Testis (tissue), 3 donors: ENCODE results near the gene ZNF143. TPM values are rescaled to one million over a fixed set of nuclear protein-coding genes. Genes with fewer than 3 reads are reported as not detected.

Experiments
- DNase-seq: peaks from one replicate; pipeline ENCODE4 v3.0.0-alpha.2; 2019
- H3K27ac ChIP-seq, 2 donors: fragments of 200-600 bp; sonication (generic); one replicate each; pipeline ENCODE4 v1.5.1; 2019
- H3K27me3 ChIP-seq: fragments of 200-600 bp; sonication (generic); one replicate; pipeline ENCODE4 v1.5.1; 2019
- H3K36me3 ChIP-seq: fragments of 200-600 bp; sonication (generic); one replicate; pipeline ENCODE4 v1.5.1; 2017; ENCODE audit warnings: low read depth; ENCODE audit errors: missing control alignments
- H3K4me1 ChIP-seq: fragments of 200-600 bp; sonication (generic); one replicate; pipeline ENCODE4 v1.5.1; 2019
- H3K4me3 ChIP-seq, 2 donors: fragments of 200-600 bp; sonication (generic); one replicate each; pipeline ENCODE4 v1.5.1; 2017 to 2019
- H3K9me3 ChIP-seq: fragments of 200-600 bp; sonication (generic); one replicate; pipeline ENCODE4 v1.5.1; 2017
- CTCF ChIP-seq, 3 experiments: fragments of 450-650 bp in 2 of 3; fragments of 200-600 bp in 1 of 3; sonication (generic) in 1 of 3; IDR thresholded peaks; one replicate each; pipeline ENCODE4 v1.5.1; 2016 to 2019; ENCODE audit warnings: antibody characterized with exemption in 3 of 3, mild to moderate bottlenecking in 2 of 3, moderate library complexity in 1 of 3
- POLR2A ChIP-seq: fragments of 450-650 bp; IDR thresholded peaks from one replicate; pipeline ENCODE4 v1.6.1; 2017; ENCODE audit warnings: antibody characterized with exemption, mild to moderate bottlenecking, moderate library complexity
- WGBS, 2 donors: methylation state at CpG; one replicate each; pipeline ENCODE4 v1.1.5; 2018; 5-methylcytosine and 5-hydroxymethylcytosine counted together
- intact Hi-C: fragments of 100-400 bp; cut with DNase I; formaldehyde crosslinking; loops from one replicate; pipeline ENCODE4 v1.15.1; 2023; ENCODE audit warnings: low total_unique reads
- polyA plus RNA-seq: library from polyadenylated mRNA; stranded (reverse); fragments of 350-450 nt; fragmentation: Illumina TruSeq; extraction: RNeasy Lipid Tissue Mini Kit (QIAGEN cat#74804); gene quantifications from one replicate; pipeline ENCODE4 v1.2.3, GENCODE V29; 2014; ENCODE audit warnings: low read depth, low replicate concordance; ENCODE audit not compliant: insufficient read depth
- small RNA-seq, 2 donors: library from RNA; depleted of rRNA; stranded (forward); fragments of <200 nt; gene quantifications; one replicate each; pipeline ENCODE3, GENCODE V24; 2016
- total RNA-seq, 2 donors: library from RNA; depleted of rRNA; stranded (reverse); fragments of >200 nt; gene quantifications; one replicate each; pipeline ENCODE4 v1.2.3, GENCODE V29; 2016

The ZNF143 gene
- total and polyA plus RNA-seq, 3 donors from 2014 or later = 37.2 to 49.9 (median 43.6) TPM

DNA sequence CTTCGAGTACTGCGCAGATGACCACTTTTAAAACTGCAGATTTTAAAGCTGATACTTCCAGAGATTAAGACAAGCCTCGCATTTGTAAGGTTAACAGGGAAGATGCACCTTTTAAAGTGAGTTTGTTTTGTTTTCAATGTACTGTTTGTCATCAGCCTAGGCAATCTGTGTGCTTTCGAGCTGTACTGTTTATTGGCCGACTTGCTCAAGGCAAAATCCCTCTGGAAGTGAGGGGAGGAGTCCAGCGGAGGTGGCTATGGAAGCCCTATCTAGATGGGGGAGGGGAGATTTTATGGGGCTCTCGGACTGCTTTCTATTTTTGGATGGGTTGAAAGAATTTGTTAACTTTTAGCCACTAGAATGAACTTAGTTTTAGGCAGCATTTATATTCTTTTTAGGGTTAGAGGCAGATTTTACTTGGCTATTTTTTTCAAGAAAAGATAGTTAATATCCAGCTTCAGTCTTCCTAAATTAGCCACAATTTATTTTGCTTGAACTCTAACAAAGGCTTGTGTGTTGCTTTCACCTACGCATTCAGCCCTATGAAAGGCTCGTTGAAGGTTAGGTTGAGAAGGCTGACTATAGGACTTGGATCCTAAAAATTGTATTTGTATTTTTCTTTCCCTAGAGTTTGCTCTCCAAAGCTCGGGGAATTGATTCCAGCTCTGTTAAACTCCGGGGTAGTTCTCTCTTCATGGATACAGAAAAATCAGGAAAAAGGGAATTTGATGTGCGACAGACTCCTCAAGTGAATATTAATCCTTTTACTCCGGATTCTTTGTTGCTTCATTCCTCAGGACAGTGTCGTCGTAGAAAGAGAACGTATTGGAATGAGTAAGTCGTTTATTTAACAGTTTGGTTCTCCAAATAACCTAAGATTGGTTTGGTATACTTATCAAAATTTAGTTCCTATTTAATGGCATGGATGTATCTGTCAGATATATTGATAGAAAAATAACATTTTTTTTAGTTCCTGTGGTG lies 114.7 kb downstream of the ZNF143 start:
- intact Hi-C loops = no loop called here
- Histone ChIP-seq H3K9me3 (no peaks in the 10 kb centered on the region), H3K4me3 (peak overlapping the region; percentile 74 to 77), H3K27ac (peak overlapping the region; percentile 86 to 88), H3K27me3 (no peaks in the 10 kb centered on the region), H3K36me3 (no peaks in the 10 kb centered on the region), H3K4me1 (no peaks in the 10 kb centered on the region)
- 5 to 9% methylated on average over 17 of the region's 17 CpGs for WGBS, 2 donors
- DNase-seq = peak; percentile 68
- TF ChIP-seq CTCF (IDR thresholded peaks at IDR 0.05) = no peak
- TF ChIP-seq POLR2A = no peak

GRCh38 chr11:9576701-9577381 lies 116.0 kb downstream of the ZNF143 start:
- intact Hi-C loops = no loop called here
- H3K4me1 ChIP-seq = no peaks in the 10 kb centered on the region
- no peaks in the 10 kb centered on the region for H3K27me3 ChIP-seq
- no peak overlapping the region for H3K4me3 ChIP-seq
- 56 to 60% methylated on average over 4 of the region's 4 CpGs for WGBS, 2 donors
- H3K9me3 ChIP-seq = no peaks in the 10 kb centered on the region
- no peaks in the 10 kb centered on the region for H3K36me3 ChIP-seq
- TF ChIP-seq POLR2A = no peak
- no peak for TF ChIP-seq CTCF (IDR thresholded peaks at IDR 0.05)
- DNase-seq = no peak
- H3K27ac ChIP-seq = no peak overlapping the region

DNA sequence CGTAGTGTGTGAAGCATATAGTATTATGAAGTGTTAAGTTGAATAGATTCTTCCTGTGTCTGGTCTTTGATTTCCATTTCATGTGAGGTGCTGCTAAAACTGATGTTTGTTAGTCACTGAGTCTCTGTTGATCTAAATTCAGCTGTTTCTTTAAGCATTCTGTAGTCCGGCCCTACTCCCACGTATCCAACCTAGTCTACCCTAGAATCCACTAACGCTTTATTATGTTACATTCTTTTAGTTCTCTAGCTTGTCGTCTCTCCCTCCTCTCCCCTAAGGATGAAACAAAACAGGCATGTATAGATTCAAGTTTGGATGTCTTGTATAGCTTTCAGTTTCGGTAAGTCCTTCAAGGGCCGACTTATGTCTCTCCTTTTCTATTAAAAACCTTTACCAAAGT lies 116.7 kb downstream of the ZNF143 start:
- H3K27me3 ChIP-seq = no peaks in the 10 kb centered on the region
- DNase-seq = no peak
- no peaks in the 10 kb centered on the region for H3K9me3 ChIP-seq
- no peaks in the 10 kb centered on the region for H3K36me3 ChIP-seq
- H3K4me3 ChIP-seq = no peak overlapping the region
- intact Hi-C loops = no loop called here
- no peak overlapping the region for H3K27ac ChIP-seq
- no peaks in the 10 kb centered on the region for H3K4me1 ChIP-seq
- TF ChIP-seq POLR2A = no peak
- no peak for TF ChIP-seq CTCF (IDR thresholded peaks at IDR 0.05)
- 52 to 58% methylated on average over 7 of the region's 7 CpGs for WGBS, 2 donors

Small RNA genes lying within 50 kb of the gene (small RNA-seq; reads per million reads assigned to genes)
- 0 reads per million in 2 donors for gene RF01210
- 174 to 230 reads per million in 2 donors for gene SNORA23

Other genes with a start within 250 kb of the ZNF143 start
- gene DENND5A, start 195.7 kb upstream of the ZNF143 start, total RNA-seq = 10 to 100 TPM; 73.6 to 88.8 TPM
- gene DENND5A, start 195.7 kb upstream of the ZNF143 start, polyA plus RNA-seq = 51.2 TPM
- 10 to 100 TPM; 37.5 to 42.6 TPM for gene TMEM41B, start 146.4 kb upstream of the ZNF143 start, total RNA-seq
- gene TMEM41B, start 146.4 kb upstream of the ZNF143 start, polyA plus RNA-seq = 24.2 TPM
- gene IPO7, start 76.4 kb upstream of the ZNF143 start, total RNA-seq = 10 to 100 TPM; 51.7 to 65.6 TPM
- 28.8 TPM for gene IPO7, start 76.4 kb upstream of the ZNF143 start, polyA plus RNA-seq
- 10 to 100 TPM; 34.3 to 59.8 TPM for gene WEE1, start 112.7 kb downstream of the ZNF143 start, total RNA-seq
- 100 TPM for gene WEE1, start 112.7 kb downstream of the ZNF143 start, polyA plus RNA-seq
- gene SWAP70, start 203.1 kb downstream of the ZNF143 start, total RNA-seq = 10 to 100 TPM; 10.5 to 14.7 TPM
- 10.2 TPM for gene SWAP70, start 203.1 kb downstream of the ZNF143 start, polyA plus RNA-seq